ENCODE measurements around the gene MBD3.

The MBD3 gene

DNA sequence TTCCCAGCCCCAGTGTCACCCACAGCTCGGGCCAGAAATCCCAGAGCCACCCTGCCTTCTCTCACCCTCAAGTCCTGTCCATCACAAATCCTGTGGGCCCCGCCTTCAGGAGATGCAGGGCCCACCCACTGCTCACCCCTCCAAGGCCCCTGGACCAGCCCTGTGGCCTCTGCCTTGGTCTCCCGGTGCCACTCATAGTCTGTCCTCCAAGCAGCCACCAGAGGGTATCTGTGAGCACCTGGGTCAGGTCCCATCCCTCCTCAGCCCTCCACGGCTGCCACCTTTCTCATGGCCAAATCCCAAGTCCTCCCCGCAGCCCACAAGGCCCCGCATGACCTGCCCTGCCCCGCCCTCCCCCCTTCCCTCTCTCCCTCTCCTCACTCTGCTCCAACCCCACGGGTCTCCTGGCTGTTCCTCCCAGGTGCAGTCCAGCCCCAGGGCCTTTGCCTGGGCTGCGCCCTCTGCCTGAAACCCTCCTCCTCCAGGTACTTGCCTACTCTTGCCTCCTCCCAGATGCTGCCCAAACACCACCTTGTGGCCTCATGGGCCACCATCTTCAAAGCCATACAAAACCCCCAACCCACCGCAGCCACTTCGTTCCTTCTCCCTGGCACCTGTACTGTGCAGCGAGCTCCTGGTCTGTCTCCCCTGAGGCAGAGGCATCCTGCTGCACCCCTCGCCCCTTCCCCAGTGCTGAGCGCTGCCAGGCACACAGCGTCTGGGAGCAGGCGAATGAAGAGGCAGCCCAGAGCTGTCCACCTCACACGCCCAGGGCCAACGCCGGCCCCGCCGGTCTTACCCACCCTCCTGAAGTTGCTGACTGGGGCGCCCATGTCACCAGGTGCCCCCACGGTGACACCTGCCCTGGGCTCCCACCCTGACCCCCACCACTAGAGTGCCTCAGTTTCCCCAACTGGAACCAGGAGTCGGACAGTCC is 25.8 kb upstream of the MBD3 start:
- DNase-seq, result no peak

DNA sequence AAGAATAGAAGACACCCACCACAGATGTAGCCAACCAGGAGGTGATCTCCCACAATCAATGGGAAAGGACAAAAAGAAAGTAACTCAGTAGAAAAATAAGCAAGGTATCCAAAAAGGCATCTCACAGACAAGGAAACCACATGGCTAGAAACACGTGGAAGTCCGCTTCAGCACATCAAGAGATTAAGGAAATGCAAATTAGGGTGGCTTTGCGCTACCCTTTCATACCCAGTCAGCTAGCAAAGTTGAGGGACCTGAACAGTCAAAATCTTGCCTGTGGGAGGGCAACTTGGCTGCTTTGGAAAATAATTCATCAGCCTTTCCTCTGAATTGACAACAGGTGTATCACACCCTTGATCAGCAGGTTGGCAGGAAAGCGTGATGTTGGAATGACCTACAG is 24.2 kb upstream of the MBD3 start:
- no peak for DNase-seq

DNA sequence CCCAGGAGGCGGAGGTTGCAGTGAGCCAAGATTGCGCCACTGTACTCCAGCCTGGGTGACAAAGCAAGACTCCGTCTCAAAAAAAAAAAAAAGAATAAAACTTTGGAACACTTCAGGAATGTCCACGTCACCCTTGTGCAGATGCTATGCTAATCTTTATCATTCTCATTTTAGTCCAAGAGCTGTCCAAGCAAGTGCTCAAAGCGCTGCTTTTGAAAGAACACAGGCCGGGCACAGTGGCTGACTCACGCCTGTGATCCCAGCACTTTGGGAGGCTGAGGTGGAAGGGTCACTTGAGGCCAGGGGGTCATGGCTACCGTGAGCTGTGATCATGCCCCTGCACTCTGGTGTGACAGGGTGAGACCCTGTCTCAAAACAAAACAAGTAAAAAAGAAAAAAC is 23.7 kb upstream of the MBD3 start:
- no peak for DNase-seq

DNA sequence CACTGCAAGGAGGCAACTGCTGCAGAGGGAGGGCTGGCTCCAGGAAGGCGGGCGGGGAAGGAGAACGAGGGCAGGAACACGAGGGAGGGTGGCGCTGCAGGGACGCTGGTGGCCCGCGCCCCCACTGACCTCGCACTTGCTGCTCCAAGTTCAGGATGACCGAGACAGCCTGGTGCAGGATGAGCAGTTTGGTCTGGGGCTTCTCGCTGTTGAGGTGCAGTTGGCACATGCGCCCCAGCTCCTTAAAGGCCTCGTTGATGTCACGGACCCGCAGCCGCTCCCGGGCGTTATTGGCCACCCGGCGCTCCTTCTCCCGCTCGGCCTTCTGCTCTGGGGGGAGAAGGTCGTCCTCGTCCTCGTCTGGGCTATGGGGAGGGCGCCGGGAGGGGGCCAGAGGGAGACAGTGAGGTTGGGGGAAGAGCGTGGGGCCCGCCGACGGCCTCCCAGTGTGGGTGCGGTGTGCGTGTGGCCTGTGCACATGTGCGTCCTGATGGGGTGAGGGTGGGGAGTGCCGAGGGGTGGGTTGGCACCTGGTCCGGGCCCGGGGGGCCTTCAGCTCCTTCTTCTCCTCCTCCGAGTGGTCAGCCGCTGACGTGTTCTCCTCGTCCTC is 22.6 kb upstream of the MBD3 start:
- no peak for DNase-seq

DNA sequence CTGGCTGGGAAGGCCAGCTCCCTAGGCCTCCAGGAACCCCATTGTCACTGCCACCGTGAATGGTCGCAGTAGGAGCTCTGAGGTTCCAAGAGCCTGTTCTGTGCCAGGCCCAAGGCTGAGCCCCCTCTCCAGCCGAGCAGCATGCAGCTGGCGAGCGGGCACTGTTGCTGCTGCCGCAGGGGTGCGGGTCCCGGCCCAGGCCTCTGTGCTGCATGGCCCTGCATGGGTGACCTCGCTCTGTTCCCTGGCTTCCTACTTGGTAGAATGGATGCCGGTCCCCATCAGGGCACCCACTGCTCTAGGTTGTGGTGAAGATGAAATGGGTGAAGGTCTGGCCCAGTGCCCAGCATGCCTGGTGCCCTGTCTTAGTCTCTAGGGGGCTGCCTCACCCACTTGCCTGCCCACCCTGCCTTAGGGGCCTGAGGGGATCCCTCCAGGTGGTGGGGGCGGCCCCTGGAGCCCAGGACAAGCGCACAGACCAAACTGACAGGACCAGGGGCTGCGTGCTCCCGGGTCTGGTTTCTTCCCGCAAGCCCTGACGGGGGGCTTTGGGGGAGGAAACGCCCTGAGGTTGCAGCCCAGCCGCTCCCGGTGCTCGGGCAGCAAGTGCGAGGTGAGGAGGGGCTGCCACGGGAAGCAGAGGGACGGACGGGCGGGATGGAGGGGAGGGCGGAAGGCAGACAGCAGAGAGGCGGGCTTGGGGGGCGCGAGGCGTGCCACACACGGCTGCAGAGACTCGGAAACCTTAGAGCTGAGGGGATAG is 21.3 kb upstream of the MBD3 start:
- no peak for DNase-seq

DNA sequence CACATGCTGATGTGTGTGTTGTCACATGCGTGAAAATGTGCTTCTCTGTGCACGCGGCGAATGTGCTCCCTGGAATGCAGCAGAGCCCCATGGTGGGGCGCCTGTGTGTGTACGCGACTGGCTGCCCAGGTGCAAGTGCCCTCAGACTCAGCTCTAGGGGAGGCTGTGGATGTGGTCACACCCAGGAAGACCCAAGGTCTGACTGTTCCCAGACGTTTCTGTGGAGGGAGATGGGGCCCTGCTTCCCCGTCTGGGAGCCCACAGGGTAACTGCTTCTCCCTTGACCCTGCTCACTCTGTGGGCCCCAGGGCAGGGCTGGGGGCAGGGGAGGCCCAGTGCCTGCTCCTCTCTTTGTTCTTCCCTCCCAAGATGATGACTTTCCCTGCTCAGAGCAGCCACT is 20.5 kb upstream of the MBD3 start:
- no peak for DNase-seq

DNA sequence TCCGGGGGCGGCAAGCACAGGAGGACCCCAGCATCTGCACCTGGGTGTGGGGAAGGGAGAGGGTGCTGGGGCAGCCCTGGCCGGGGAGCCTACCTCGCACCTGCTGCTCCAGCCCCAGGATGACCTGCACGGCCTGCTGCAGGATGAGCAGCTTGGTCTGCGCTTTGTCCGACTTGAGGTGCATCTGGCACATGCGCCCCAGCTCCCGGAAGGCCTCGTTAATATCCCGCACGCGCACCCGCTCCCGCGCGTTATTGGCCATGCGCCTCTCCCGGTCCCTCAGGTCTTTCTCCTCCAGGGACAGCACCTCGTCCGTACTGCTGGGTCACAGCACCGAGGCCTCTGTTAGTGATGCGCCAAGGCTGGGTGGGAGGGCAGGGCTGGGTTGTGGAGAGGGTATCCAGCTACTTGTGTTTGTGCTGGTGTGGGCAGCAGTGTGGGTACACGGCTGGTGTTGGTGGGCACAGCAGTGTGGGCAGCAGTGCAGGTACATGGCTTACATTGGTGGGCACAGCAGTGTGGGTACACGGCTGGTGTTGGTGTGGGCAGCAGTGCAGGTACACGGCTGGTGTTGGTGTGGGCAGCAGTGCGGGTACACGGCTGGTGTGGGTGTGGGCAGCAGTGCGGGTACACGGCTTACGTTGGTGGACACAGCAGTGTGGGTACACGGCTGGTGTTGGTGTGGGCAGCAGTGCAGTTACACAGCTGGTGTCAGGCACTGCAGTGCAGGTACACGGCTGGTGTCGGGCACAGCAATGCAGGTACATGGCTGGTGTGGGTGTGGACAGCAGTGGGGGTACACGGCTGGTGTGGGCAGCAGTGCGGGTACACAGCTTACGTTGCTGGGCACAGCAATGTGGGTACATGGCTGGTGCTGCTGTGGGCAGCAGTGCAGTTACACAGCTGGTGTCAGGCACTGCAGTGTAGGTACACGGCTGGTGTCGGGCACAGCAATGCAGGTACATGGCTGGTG is 19.7 kb upstream of the MBD3 start:
- DNase-seq, result no peak

DNA sequence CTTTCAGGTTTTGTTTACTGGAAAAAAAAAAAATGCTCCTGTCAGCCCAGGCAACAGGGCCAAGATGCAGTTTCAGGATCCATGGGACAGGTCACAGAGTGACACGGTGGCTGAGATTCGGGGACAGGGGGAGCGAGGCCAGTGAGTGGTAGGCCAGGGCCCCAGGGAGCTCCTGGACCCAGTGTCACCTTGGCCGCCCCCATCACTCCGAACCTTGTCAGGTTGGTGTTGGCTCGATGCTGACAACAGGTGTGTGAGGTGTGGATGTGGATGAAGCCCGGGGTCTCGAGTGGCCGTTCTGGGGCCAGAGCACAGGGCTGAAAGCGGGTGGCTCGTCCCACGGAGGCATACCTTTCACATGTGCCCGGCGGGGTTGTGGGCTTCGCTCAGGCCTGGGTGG is 18.7 kb upstream of the MBD3 start:
- DNase-seq, result no peak

DNA sequence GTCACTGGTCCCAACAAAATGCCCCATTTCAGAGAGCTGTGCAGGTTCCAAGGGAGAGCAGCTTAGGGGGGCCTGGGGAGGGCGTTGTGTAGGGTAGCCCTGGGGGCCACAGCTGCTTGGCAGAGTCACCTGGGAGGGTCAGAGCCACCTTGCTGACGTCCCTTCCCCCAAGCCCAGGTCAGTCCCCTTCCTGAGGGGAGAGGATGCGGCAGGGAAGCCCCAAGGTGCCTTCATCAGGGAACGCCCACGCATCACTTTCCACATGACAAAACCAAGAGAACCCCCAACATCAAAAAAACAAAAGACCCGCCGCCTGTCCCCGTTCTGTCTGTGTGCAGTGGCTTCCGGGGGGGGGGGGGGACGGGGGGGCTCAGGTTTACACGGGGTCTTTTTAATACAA is 17.9 kb upstream of the MBD3 start:
- DNase-seq, result no peak

DNA sequence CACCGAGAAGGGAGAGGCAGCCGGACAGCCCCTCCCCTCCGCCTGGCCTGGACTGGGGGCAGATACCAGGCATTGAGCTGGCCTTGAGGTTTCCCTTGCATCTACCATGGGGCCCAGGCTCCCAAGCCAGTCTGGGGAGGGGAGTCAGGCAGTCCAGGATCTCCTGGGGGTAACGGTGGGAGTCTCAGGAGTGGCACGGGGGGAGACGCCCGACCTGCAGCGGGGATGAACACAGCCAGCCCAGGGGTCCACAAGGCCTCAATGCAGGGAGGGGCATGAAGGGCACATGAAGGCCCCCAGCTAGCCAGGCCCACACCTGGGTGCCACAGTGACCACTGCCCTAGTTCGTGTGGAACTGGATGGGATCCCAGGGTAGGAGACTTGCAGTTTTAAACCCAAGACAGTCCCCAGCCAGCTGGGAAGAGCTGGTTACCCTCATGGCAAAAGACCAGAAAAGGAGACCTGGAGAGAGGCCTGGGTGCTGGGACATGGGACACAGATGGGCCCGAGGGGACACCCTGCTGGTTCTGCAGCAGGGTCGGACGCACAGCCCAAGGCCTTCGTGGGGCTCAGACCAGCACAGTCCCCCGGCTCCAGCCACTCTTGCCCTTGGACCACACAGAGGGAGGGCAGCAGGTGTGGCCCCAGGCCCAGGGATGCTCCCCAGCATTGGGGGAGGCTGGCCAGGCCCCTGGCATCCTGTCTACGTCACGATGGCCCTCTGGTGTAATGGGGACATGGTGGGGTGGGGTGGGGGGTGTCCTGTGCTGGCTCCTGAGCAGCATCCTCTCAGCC is 17.2 kb upstream of the MBD3 start:
- DNase-seq, result no peak

DNA sequence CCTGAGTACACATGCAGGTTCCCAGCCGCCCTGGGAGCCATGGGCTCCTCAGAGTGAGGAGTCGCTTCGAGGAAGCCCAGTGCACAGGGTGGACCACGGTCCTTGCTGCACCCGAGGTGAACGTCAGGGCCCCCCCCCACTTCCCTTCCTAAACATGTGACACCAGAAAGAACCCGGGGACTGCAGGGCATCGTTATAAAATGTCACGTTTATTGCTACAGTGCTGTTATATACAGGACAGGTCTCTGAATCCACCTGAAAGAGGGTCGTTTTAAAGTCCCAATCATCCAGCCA is 16.4 kb upstream of the MBD3 start:
- DNase-seq, result no peak

DNA sequence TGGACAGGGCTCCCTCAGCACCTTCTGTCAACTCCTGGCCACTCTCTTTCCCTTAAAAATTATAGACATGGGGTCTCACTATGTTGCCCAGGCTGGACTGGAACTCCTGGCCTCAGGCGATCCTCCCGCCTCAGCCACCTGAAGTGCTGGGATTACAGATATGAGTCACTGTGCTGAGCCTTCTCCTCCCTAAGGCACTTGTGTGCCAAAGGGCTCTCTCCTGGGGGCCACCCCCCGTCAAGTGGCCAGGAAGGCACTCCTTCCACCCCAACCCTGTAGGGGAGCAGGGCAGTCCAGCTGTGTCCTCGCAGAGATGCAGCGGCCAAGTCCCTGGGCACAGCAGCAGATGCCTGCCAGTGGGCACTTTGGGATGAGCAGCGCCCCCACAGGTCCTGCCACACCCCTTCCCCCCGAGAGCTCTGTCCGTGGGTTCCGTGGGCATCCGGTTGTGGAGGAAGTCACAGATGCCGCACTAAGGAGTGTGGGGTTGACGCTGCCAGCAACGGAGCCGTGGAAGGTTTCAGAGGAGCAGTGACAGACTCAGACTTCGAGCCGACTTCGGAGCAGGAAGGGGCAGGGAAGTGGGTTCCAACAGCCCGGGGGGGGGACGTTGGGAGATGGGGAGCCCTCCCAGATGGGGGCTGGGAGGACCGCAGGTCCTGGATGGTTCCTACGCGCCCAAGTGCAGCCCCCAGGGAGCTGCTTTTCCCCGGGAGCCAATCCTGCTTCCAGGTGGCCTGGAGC is 15.9 kb upstream of the MBD3 start:
- no peak for DNase-seq

DNA sequence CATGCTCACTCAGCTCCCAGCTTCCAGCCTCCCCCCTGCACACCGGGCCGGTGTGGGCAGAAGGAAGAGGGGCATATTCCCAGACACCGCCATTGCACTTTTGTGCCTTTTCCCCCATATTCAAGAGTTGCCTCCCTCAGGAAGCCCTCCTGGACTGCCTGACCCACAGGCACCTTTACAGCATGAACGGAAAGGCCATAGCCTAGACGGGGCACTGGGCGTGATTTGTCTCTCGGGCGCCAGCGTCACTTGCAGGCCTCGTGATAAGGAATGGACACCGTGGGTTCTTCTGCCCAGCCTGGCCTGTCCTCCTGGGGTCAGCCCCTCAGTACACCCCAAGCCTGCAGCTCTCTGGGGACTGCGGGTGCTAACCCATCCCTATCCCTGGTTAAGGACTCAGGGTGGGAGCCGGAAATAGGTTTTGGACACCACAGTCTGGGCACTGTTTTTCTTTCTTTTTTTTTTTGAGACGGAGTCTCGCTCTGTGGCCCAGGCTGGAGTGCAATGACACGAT is 13.5 kb upstream of the MBD3 start:
- DNase-seq, result no peak

DNA sequence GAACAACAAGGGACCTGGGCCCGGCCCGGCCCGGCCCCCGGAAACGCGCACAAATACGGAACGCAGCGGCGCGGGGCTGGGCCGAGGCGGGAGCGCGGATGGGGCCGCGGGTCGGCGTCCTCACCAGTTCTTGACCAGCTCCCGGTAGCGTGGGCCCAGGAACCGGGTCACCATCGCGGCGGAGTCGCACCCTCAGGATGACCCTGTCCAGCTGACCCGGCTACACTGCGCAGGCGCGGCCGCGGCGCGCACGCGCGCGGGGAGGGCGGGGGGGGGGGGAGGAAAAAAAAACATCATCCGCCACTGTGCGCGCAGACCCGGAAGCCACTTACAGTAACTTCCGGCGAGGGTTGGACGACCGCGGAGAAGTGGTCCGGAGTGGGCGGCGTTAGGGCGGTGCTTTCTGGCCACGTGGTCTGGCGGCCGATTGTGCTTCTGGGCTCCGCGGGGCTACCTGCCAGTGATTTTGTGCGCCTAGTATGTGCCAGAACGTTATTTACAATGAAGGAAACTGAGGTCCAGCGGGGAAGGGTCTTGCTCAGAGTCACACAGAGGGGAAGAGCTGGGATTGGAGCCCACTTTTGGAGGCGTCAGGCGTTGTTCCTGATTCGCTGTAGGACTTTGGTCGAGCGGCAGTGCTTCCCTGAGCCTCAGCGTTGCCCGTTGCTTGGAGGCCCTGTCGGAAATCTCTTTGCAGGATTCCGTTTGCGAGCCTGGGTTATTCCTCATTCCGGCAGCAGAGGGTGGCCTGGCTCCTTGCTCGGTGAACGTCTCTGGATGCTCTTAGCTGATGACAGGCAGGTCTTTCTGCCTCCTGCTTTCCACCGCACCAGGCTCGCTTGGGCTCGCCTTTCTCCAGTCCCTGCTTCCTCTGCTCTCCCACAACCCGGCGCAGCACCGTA is 12.8 kb upstream of the MBD3 start, which contains the start of gene UQCR11:
Gene UQCR11 (minus strand): TSS at position 227 of the 902 bp plus-strand sequence. CDS start 53 bp downstream, at position 174.
- peak; percentile 97 for DNase-seq

DNA sequence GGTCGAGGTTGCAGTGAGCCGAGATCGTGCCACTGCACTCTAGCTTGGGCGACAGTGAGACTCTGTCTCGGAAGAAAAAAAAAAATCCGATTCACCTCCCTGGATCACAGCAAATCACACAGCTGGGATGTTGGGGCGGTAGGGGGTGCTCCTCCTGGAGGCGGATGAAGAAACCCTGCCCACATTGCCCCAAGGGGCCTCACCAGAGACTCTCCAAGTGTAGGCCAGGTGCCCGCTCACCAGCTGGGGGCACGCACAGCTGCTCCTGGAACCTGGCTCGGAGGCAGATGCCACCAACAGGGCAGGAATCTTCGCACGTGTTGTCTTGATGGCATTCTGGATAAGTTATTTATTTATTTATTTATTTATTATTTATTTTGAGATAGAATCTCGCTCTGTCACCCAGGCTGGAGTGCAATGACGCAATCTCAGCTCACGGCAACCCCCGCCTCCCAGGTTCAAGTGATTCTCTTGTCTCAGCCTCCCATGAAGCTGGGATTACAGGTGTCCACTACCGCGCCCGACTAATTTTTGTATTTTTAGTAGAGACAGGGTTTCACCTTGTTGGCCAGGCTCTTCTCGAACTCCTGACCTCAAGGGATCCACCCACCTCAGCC is 9.5 kb upstream of the MBD3 start:
- DNase-seq, result no peak

DNA sequence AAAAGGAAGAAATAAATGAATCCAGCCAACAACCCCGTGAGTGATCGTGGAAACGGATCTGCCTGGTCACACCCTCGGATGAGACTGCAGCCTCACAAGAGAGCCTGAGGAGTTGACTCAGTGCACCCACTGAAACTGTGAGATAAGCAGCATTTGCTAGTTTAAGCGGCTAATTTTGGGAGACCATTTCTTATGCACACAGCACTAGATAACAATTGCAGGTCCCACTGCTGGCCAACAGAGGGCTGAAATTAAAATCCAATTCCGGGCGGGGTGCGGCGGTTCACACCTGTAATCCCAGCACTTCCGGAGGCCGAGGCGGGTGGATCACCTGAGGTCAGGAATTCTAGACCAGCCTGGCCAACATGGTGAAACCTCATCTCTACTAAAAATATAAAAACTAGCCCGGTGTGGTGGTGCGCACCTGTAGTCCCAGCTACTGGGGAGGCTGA is 9.0 kb upstream of the MBD3 start:
- DNase-seq, result no peak

DNA sequence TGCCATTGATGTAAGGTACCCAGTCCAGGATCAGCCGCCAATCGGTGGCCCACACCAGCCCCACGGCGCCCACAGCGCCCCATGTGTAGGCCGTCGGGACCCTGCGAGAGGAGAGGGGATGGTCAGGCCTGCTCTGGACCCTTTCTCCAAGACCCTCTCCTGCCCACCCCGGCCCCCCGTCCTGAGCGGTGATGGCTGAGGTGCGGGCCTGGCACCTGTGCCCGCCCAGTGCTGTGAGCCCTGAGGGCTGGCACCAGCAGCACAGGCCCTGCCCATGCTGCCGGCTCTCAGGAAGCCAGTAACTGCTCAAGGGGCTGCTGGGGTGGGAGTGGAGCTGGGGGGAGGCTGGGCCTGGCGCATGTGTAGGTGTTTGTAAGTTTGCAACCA is 6.8 kb upstream of the MBD3 start:
- no peak for DNase-seq

DNA sequence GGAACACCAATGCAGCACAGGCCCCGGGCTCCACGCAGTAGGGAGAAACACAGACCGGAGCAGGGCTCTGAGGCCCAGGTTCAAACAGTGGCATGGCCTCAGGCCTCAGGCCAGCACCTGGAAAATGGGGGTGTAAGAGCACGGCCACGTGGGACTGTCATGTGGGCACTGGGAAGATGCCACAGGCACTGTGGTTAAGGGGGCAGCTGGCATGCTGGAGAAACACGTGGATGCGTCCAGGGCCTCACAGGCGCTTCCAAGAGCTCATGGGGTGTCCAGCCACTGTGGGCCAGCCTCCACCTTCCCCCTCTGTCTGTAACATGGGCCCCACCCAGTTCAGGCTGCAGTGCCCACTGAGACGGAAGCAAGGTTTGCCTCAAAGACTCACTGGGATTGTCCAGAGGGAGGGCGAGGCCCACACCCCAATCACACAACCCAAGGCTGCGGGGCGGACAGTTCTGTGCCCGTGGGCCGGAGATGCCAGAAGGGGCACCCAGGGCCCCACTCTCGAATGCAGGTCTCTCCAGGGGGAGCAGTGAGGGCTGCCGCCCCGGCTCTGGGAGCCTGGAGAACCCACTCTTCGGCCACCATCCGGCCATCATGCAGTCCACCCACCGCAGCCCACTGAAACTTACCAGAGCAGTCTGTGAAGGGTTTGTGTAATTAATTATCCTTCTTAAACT is 6.3 kb upstream of the MBD3 start:
- no peak for DNase-seq

DNA sequence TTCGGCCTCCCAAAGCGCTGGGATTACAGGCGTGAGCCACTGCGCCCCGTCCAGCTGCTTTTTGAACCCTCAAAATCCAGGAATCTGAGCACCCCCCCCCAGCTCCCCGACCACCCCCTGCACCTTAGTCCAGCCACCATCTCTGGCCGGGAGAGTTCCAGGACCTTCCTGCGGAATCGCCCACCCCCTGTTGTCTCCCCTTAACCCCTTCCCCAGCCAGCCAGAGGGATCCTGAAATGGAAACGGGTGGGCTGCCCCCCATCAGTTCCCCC is 772 bp upstream of the MBD3 start:
- DNase-seq, result no peak
